Glomerular visceral epithelial cell (primary cell): ENCODE data around the gene CCNI.

Experiments used
- DNase-seq: peaks from one replicate; pipeline ENCODE4 v3.0.0-alpha.2; 2016; ENCODE audit errors: extremely low spot score

The CCNI gene

GRCh38 chr4:77007358-77008230 is 68.2 kb downstream of the CCNI start:
- DNase-seq: peak; percentile 92

GRCh38 chr4:77006753-77007353 is 68.9 kb downstream of the CCNI start:
- DNase-seq: no peak

GRCh38 chr4:77003400-77003799 is 72.4 kb downstream of the CCNI start:
- no peak for DNase-seq

- DNase-seq: peak; percentile 69
These were observed 73.3 kb downstream of the CCNI start for GRCh38 chr4:77002321-77003107.

- peak; percentile 61 for DNase-seq
These were observed 73.9 kb downstream of the CCNI start for GRCh38 chr4:77001907-77002306.

GRCh38 chr4:76998251-76998901 is 77.4 kb downstream of the CCNI start:
- no peak for DNase-seq

GRCh38 chr4:76997532-76997931 is 78.3 kb downstream of the CCNI start:
- no peak for DNase-seq
